WTC11 (cell line): ENCODE measurements around the gene ASS1. TPM values are rescaled to one million over a fixed set of nuclear protein-coding genes. Genes with fewer than 3 reads are reported as not detected.

Source experiments
- ATAC-seq: fragments of 200-7000 bp; cut with Tn5 transposase; 2 replicates; pipeline ENCODE4 v1.10.0; 2021; ENCODE audit warnings: mild to moderate bottlenecking, moderate library complexity
- CTCF ChIA-PET: fragments of 300-600 bp; sonication (Branson Sonifier 250); formaldehyde crosslinking; loops from one replicate; lab custom pipeline; 2021; ENCODE audit warnings: antibody characterized with exemption; lab: Charles Lee
- POLR2A ChIA-PET: fragments of 350-600 bp; sonication (Branson Sonifier 250); formaldehyde crosslinking; loops from one replicate; lab custom pipeline; 2021; ENCODE audit warnings: antibody characterized with exemption; lab: Charles Lee
- DNase-seq: peaks from one replicate; pipeline ENCODE4 v3.0.0; 2021; ENCODE audit warnings: low spot score
- H3K27ac Mint-ChIP-seq: 2 replicates; pipeline ENCODE4 v1.8.0; 2021; ENCODE audit warnings: mixed read lengths
- H3K27me3 Mint-ChIP-seq: 2 replicates; pipeline ENCODE4 v1.8.0; 2021; ENCODE audit warnings: low read depth, mild to moderate bottlenecking, moderate library complexity, mixed read lengths
- H3K36me3 Mint-ChIP-seq: 2 replicates; pipeline ENCODE4 v1.8.0; 2021; ENCODE audit warnings: mixed read lengths
- H3K4me1 Mint-ChIP-seq: 2 replicates; pipeline ENCODE4 v1.8.0; 2022; ENCODE audit warnings: mixed read lengths
- H3K4me3 Mint-ChIP-seq: 2 replicates; pipeline ENCODE4 v1.8.0; 2021; ENCODE audit warnings: mild to moderate bottlenecking, moderate library complexity, mixed read lengths
- H3K9me3 Mint-ChIP-seq: 2 replicates; pipeline ENCODE4 v1.8.0; 2021; ENCODE audit warnings: mixed read lengths
- ARID4B ChIP-seq: sonication (generic); formaldehyde crosslinking; IDR thresholded peaks from 2 replicates; pipeline ENCODE4 v1.8.0; 2023; ENCODE audit warnings: missing genetic modification reagents, mild to moderate bottlenecking, borderline replicate concordance
- ATF1 ChIP-seq: sonication (generic); formaldehyde crosslinking; IDR thresholded peaks from 2 replicates; pipeline ENCODE4 v1.8.1; 2023; ENCODE audit warnings: mild to moderate bottlenecking, moderate library complexity, missing genetic modification reagents
- CDX4 ChIP-seq: fragments of 250-450 bp; sonication (Bioruptor Pico); IDR thresholded peaks from 2 replicates; pipeline ENCODE4 v1.9.0; 2021; ENCODE audit warnings: moderate library complexity, mild to moderate bottlenecking, inconsistent platforms, borderline replicate concordance
- FOXJ3 ChIP-seq: sonication (generic); formaldehyde crosslinking; IDR thresholded peaks from 2 replicates; pipeline ENCODE4 v1.9.0; 2021; ENCODE audit warnings: missing genetic modification reagents, mild to moderate bottlenecking, borderline replicate concordance
- FOXK1 ChIP-seq: sonication (generic); formaldehyde crosslinking; IDR thresholded peaks from 2 replicates; pipeline ENCODE4 v1.8.0; 2022; ENCODE audit warnings: mild to moderate bottlenecking, moderate library complexity, missing genetic modification reagents
- GABPB1 ChIP-seq: sonication (generic); formaldehyde crosslinking; IDR thresholded peaks from 2 replicates; pipeline ENCODE4 v1.8.1; 2023; ENCODE audit warnings: mild to moderate bottlenecking, missing genetic modification reagents
- MLX ChIP-seq: sonication (generic); formaldehyde crosslinking; IDR thresholded peaks from 2 replicates; pipeline ENCODE4 v1.8.1; 2023; ENCODE audit warnings: mild to moderate bottlenecking, missing genetic modification reagents, moderate library complexity
- MYBL2 ChIP-seq: sonication (generic); formaldehyde crosslinking; IDR thresholded peaks from 2 replicates; pipeline ENCODE4 v1.8.1; 2023; ENCODE audit warnings: mild to moderate bottlenecking, moderate library complexity, missing genetic modification reagents
- PRRX2 ChIP-seq: fragments of 250-450 bp; sonication (Bioruptor Pico); IDR thresholded peaks from 2 replicates; pipeline ENCODE4 v1.8.0; 2021; ENCODE audit warnings: mild to moderate bottlenecking
- TCF7 ChIP-seq: sonication (generic); formaldehyde crosslinking; IDR thresholded peaks from 2 replicates; pipeline ENCODE4 v1.8.0; 2022; ENCODE audit warnings: mild to moderate bottlenecking, low read depth, missing genetic modification reagents, moderate library complexity
- ZNF232 ChIP-seq: sonication (generic); formaldehyde crosslinking; IDR thresholded peaks from 2 replicates; pipeline ENCODE4 v1.8.0; 2022; ENCODE audit warnings: mild to moderate bottlenecking, missing genetic modification reagents
- ZNF396 ChIP-seq: fragments of 250-450 bp; sonication (Bioruptor Pico); IDR thresholded peaks from 2 replicates; pipeline ENCODE4 v1.8.0; 2021; ENCODE audit warnings: mild to moderate bottlenecking, moderate library complexity, borderline replicate concordance
- ZNF512 ChIP-seq: sonication (generic); formaldehyde crosslinking; IDR thresholded peaks from 2 replicates; pipeline ENCODE4 v1.8.1; 2022; ENCODE audit warnings: missing genetic modification reagents, borderline replicate concordance
- ZSCAN18 ChIP-seq: fragments of 250-450 bp; sonication (Bioruptor Pico); IDR thresholded peaks from 2 replicates; pipeline ENCODE4 v2.1.2; 2022; ENCODE audit warnings: mild to moderate bottlenecking, moderate library complexity
- total RNA-seq: library from RNA; stranded (reverse); gene quantifications from 3 replicates; pipeline ENCODE4 v1.2.3, GENCODE V29; 2021

Gene ASS1
- total RNA-seq, 1 experiment from 2014 or later: 95.7 TPM

GRCh38 chr9:130438382-130438981, 6.3 kb upstream of the ASS1 start:
- H3K9me3 Mint-ChIP-seq: peaks cover 15% of the 10 kb centered on the region
- CTCF ChIA-PET: interaction anchor here (0.9 to 1.6 kb wide), 3 partner anchors 9 to 79 kb away, joined by 3 to 6 read pairs (median 4); no protein-coding TSS in a partner anchor
- H3K27ac Mint-ChIP-seq: no peak overlapping the region
- peaks cover 9% of the 10 kb centered on the region for H3K36me3 Mint-ChIP-seq
- H3K27me3 Mint-ChIP-seq: peaks cover 36% of the 10 kb centered on the region
- 0 out of 2 replicates have a peak, but pooled peaks cover 4% of the 10 kb centered on the region for H3K4me1 Mint-ChIP-seq
- POLR2A ChIA-PET: interaction anchor here (1.0 kb wide), 1 partner anchor 8 kb away, joined by 3 read pairs; no protein-coding TSS in a partner anchor
- no peak for DNase-seq
- H3K4me3 Mint-ChIP-seq: no peak overlapping the region
- peak; percentile 40; the same call in 1 of the 2 replicates for ATAC-seq
- no peak for TF ChIP-seq ATF1 (CRISPR knock-in tag)
- TF ChIP-seq, all 79 proteins: peak for 0

GRCh38 chr9:130441031-130441430, 3.7 kb upstream of the ASS1 start:
- POLR2A ChIA-PET: no interaction called here
- DNase-seq: no peak
- no peak for TF ChIP-seq ZNF232 (CRISPR knock-in tag)

GRCh38 chr9:130442746-130443455, 1.9 kb upstream of the ASS1 start:
- ChIA-PET CTCF (interaction anchor here (1.8 to 1.9 kb wide), 2 partner anchors 9 to 18 kb away, joined by 7 to 11 read pairs; no protein-coding TSS in a partner anchor), POLR2A (no interaction called here)
- DNase-seq (no peak), ATAC-seq (no peak)
- TF ChIP-seq ZNF512: no peak
- TF ChIP-seq MYBL2 (CRISPR knock-in tag): no peak
- Mint-ChIP-seq H3K36me3 (peaks cover 9% of the 10 kb centered on the region), H3K27ac (no peak overlapping the region), H3K9me3 (peaks cover 15% of the 10 kb centered on the region), H3K4me1 (peaks cover 24% of the 10 kb centered on the region), H3K4me3 (no peak overlapping the region), H3K27me3 (peaks cover 37% of the 10 kb centered on the region)

More at GRCh38 chr9:130441031-130441430, 3.7 kb upstream of the ASS1 start:
- H3K27me3 Mint-ChIP-seq: peaks cover 29% of the 10 kb centered on the region
- no peak overlapping the region for H3K4me3 Mint-ChIP-seq
- H3K9me3 Mint-ChIP-seq: peaks cover 15% of the 10 kb centered on the region
- no peak overlapping the region for H3K27ac Mint-ChIP-seq
- CTCF ChIA-PET: no interaction called here
- H3K4me1 Mint-ChIP-seq: peaks cover 9% of the 10 kb centered on the region
- ATAC-seq: no peak
- H3K36me3 Mint-ChIP-seq: peaks cover 9% of the 10 kb centered on the region

- Mint-ChIP-seq H3K4me3 (no peak overlapping the region), H3K27ac (no peak overlapping the region), H3K4me1 (peaks cover 29% of the 10 kb centered on the region), H3K36me3 (peaks cover 9% of the 10 kb centered on the region), H3K9me3 (peaks cover 15% of the 10 kb centered on the region), H3K27me3 (peaks cover 37% of the 10 kb centered on the region)
- ChIA-PET CTCF (interaction anchor here (1.8 to 1.9 kb wide), 2 partner anchors 10 to 17 kb away, joined by 7 to 11 read pairs; no protein-coding TSS in a partner anchor), POLR2A (interaction anchor here (0.6 kb wide), 1 partner anchor 94 kb away, joined by 4 read pairs; no protein-coding TSS in a partner anchor)
- ATAC-seq: no peak
- DNase-seq: no peak
- TF ChIP-seq MLX (no peak), GABPB1 (no peak), ZSCAN18 (no peak), FOXK1 (CRISPR knock-in tag) (no peak), ATF1 (CRISPR knock-in tag) (no peak), TCF7 (CRISPR knock-in tag) (no peak), CDX4 (CRISPR knock-in tag) (no peak), ZNF396 (CRISPR knock-in tag) (no peak), PRRX2 (CRISPR knock-in tag) (no peak), ARID4B (CRISPR knock-in tag) (no peak), FOXJ3 (no peak)
These were observed 1.3 kb upstream of the ASS1 start for GRCh38 chr9:130443456-130443801.
